HG03135 (cell line): ENCODE data around the gene CPNE7.
"Not testable (repeated sequence)": the region's sequence is repeated elsewhere in the genome, so short reads cannot be mapped to it uniquely, and the experiment has no call there.

Source experiments
- ATAC-seq: cut with Tn5 transposase; IDR thresholded peaks from one replicate; pipeline ENCODE4 v1.9.1; 2021; ENCODE audit warnings: mild to moderate bottlenecking, moderate library complexity; ENCODE audit not compliant: unreplicated experiment

CPNE7 gene

DNA sequence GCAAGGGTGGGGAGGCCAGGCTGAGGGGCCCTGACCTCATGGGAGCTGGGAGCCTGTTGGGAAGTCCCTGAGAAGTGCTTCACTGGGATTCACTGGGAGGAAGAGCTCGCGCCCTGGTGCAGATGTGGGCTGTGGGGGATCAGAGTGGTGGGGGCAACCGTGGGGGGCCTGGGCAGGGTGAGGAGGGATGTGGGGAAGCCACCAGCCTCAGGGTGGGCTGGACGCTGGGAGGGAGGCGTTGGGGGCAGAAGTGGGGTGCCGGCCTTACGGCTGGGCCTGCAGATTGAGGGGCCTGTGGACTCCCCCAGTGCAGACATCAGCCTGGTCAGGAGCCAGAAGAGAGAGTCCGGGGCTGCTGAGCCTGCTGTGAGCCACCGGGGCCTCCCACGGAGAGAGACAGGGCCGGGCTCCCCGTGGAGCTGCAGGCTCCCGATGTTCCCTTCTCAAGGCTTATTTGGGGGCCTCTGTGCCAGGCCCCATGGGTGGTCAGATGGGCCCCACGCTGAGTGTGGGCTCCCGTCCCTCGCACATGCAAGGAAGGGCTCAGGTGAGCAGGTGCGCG lies 45.7 kb downstream of the CPNE7 start:
- ATAC-seq: no peak

DNA sequence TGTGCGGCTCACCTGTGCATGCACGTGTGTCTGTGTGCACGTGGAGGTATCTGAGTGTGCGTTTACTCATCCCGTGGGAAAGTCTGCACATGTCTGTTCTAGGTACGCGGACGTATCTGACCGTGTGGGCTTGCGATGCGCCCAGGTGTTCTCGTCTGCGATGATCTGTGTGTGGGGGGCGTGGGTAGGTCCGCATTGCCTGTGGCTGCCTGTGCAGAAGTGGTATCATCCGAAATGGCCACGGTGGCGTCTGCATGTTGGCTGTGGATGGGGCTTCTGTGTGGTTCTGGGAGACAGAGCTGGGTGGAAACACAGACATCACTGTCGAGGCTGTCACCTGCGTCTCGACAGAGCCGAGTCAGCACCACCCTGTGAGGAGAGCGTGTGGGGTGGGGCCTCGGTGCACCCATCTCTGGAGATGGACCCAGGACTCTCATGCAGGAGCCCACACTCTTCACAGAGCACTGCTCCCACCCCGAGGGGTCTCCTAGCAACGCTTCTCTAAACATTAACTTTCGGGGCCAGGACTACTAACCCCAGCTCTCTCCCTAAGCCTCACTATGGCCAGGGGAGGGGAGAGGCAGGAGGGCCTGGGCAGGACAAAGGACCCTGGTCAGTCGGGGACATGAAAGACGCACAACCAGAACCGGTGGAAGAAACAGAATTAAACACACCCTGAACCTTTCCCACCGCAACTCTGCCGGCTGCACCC lies 46.3 kb downstream of the CPNE7 start:
- no peak for ATAC-seq

DNA sequence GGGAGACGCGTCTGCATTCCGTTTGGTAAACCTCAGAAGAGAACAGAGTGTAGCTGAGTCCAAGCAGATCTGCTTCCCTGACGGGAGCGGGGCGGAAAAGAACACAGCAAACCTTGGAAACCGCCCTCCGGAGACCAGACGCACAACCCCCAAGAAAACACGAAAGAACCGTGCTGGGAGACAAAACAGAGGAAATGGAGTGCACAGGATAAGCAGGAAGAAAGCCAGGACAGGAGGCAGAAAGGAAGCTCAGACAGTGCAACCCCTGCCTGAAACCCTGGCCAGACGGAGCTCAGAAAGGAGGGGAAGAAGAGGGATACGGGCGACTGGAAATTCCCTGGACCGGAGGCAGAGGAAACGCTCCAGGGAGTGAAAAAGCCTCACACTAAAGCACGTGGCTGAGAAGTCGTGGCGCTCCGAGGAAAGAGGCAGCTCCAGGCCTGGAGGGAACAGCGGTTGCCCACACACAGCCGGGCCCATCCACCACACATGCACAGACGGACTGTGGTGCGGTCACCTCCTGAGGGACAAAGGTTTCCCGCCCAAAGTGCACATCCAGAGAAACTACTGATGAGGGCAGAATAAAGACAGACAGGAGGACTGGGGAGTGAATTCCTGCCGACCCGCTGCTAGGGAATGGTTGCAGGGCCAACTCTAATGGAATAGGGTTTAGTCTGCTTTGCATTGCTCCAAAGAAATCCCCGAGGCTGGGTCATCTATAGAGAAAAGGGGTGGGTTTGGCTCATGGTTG lies 48.1 kb downstream of the CPNE7 start:
- ATAC-seq: no peak

DNA sequence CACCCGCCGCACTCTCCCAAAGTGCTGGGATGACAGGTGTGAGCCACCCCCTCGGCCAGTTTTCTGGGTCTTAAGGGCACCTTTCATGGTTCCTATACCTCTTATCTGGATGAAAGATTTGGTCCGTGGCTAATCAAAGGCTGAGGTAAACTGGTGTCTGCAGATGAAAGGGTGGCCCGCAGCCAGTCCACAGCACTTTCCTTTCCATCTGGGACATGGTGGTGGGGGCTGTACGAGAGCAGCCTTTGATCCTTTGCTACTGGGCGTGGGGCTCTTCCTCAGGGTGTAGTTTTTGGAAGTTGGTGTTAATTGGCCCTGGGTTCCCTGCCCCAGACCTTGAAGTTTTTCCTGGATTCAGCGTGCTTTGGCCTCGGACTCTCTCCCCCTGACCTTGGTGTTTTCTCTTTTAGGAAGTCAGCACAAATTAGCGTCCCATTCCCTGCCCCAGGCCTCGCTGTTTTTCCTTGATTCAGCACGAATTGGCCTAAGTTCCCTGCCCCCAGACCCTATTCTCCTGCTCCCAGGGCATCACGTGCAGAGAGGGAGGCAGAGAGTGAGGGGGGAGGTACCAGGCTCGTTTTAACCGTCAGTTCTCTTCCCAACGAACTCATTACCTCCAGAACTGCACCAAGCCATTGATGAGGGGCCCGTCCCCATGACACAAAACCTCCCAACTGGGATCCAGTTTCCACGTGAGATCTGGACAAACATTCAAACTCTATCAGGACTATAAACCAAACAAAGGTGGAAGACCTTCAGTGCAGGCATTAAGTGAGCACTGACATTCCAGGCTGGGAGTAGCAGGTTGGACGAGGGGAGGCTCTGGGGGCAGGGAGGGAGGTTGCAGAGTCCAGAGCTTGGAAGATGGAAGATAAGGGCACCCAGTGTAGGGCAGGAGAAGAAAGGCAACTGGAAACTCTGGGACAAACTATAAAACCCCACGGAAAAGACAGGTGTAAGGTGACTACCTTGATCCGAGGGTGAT lies 49.5 kb downstream of the CPNE7 start:
- no peak for ATAC-seq

DNA sequence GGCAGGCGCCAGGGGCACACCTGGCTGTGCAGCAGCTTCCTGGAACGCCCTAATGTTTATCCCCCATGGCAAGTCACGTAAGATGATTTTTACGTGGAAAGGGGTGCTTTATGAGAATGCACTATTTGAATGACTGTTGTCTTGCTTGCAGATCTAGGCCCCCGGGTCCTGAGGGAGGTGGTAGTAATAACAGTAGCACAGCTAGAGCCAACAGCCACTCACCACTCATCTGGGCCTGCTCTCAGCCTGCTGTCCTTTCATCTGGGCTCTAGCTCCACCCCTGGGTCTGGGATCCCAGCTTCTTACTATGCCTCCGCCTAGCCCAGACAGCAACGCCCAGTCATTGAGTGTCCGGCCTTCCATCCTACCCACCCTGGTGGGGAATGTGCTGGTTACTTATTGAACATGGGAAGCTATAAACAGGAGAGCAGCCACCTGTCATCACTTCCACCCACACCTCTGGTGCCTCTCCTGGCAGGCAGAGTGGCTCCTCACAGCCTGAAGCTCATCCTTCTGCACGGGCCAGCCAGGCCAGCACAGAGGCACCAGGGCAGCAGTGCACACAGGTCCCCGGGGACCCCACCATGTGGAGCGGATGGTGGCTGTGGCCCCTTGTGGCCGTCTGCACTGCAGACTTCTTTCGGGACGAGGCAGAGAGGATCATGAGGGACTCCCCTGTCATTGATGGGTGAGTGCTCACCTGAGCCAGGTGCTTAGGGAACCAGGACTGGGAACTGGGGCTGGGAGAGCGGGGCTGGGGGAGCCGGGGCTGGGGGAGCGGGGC lies 54.5 kb downstream of the CPNE7 start:
- no peak for ATAC-seq

DNA sequence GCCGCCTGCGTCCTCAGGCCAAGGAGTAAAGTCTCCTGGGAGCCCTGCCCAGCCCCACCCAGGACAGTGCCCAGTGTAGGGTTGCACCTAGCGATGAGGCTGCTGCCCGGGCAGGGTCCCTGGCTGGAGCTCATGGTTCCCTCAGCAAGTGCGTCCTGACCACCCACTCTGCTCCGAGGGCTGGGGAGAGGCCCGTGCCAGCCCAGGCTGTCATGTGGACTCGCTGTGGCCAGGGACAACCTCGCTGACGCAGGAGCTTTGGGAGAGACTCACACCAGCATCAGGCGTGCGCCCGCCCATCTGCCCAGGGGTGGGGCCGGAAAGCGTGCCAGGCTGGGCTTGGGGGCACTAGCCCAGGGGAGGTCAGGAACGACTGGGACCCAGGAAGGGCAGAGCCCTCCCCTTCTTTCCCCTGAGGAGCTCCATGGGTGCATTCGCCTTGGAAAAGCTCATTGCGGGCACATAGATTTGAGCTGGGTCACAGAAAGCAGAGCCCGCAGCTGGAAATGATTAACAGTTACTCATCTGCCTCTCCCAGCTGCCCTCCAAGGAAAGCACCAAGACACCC lies 57.6 kb downstream of the CPNE7 start:
- no peak for ATAC-seq

DNA sequence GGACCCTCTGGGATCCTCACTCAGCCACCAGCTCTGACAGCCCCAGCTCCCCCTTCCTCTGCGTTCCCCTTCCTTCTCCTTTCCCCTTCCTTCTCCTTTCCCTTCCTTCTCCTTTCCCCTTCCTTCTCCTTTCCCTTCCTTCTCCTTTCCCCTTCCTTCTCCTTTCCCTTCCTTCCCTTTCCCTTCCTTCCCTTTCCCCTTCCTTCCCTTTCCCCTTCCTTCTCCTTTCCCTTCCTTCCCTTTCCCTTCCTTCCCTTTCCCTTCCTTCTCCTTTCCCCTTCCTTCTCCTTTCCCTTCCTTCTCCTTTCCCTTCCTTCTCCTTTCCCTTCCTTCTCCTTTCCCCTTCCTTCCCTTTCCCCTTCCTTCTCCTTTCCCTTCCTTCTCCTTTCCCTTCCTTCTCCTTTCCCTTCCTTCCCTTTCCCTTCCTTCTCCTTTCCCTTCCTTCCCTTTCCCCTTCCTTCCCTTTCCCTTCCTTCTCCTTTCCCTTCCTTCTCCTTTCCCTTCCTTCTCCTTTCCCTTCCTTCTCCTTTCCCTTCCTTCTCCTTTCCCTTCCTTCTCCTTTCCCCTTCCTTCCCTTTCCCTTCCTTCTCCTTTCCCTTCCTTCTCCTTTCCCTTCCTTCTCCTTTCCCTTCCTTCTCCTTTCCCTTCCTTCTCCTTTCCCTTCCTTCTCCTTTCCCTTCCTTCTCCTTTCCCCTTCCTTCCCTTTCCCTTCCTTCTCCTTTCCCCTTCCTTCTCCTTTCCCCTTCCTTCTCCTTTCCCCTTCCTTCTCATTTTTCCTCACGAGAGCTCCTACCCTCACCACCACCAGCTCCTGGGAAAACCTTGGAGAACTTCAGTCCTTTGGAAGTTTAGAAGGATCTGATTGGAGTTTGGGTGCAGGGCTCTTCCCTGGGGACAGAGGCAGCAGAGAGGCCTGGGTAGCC lies 59.2 kb downstream of the CPNE7 start:
- ATAC-seq: not testable (repeated sequence)

DNA sequence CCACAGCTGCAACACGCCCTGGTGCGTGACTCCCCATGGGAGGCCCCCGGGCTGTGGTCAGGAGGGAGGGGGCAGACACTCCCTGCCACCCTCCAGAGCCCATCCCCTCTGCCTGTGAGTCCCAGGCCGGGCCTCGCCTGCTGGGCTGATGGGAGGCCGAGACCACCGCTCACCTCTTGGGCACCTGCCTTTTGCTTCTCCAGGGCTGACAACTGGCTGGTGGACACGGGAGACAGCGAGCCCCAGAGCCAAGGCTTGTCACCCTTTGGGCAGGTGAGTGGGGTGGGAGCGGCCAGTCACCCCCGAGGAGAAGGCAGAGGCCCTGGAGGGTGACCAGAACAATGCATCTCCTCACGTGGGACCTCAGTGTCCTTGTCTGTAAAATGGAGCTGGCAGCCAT lies 61.1 kb downstream of the CPNE7 start:
- no peak for ATAC-seq

DNA sequence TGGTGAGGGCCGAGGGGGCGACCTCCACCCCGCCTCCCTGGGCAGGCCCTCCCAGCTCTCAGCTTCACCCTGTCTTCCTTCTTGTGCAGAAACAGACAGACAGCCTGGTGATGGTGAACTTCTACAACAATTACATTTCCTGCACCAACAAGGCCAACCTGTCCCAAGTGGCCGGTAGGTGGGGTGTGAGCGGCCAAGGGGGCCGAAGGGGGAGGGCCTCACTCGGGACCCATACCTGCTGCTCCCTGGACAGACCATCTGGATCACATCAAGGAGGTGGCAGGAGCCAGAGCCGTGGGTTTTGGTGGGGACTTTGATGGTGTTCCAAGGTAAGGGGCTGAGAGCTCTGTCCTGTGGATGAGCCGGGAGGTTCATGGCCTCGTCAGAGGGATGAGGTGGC lies 61.8 kb downstream of the CPNE7 start:
- ATAC-seq: no peak

DNA sequence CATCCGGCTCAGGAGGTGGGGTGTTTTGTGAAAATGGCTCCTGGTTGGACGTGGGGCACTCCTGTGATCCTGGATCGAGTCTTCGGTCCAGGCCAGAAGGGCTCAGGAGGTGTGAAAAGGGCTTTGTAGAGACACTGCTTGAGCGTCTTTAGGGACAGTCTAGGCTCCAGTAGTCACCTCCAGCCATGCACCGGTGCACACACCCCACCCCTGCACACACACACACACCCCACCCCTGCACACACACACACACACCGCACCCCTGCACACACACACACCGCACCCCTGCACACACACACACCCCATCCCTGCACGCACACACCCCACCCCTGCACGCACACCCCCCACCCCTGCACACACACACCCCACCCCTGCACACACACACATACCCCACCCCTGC lies 62.9 kb downstream of the CPNE7 start:
- no peak for ATAC-seq

DNA sequence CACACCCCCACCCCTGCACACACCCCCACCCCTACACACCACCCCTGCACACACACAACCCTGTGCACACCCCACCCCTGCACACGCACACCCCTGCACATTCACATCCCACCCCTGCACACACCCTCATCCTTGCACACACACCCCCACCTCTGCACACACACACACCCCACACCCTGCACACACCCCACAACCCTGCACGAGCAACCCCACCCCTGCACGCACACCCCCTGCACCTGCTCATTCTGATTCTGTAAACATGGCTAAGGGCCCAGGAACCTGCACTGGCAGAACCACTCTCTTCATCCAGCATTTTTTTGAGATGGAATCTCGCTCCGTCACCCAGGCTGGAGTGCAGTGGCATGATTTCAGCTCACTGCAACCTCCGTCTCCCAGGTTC lies 63.8 kb downstream of the CPNE7 start:
- no peak for ATAC-seq

DNA sequence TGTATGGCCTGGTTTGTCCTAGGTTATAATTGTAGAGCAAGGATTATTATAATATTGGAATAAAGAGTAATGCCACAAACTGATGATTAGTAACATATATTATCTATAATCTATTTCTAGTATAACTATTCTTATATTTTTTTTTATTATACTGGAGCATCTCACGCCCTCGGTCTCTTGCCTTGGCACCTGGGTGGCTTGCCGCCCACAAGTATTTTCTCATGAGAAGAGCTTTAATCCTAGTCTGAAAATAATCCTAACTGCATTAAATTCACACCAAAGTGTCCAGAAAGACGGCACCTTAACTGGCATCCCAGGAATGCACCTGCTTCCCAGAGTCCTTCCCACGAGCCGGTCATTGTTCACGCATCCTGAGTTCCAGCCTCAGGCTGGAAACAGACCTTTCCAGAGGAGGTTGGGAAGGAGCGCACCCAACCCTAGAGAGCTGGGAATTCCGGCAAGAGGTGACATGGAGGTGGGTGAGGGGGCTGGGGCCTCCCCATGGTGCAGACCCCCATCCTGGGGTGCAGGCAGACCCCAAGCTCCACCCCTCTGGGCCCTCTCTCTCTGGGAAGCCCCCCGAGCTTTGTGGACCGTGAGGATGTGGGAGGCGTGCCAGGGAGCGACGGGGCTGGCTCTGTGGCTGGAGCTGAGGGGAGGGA lies 66.0 kb downstream of the CPNE7 start:
- no peak for ATAC-seq

DNA sequence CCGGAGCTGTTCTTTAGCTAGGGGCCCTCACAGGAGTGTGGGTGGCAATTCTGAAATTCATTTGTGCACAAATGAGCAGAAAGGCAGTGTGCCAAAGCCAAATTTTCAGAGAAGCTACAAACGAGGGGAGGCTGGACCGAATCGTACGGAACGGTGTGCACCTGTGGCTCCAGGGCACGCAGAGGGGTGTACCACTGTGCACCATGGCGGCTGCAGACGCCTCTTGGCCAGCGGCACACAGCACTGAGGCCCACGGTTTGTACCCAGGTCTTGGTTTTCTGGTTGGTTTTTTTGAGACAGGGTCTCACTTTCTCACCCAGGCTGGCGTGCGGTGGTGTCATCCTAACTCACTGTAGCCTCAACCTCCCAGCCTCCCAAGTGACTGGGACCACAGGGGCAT lies 67.0 kb downstream of the CPNE7 start:
- no peak for ATAC-seq

DNA sequence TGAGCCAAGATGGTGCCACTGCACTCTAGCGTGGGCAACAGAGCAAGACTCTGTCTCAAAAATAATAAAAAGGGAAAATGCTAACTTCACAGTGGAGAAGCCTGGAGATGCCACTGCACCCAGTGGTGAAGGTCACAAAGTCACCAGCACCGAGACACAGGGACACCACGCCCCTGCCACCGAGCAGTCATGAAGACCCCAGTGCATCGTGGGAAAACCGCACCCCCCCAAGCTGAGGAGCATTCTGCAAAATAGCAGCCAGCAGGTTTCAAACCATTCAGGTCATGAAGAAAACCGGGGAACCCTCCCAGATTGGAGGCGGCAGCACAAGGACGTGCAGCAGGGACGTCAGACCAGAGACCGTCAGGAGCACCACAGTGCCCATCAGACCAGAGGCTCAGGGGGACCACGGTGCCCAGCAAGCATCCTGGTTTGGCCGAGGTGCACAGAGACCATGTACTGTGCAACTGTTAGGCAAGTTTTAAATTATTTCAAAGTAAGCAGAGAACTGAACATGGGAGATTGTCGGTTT lies 68.3 kb downstream of the CPNE7 start:
- no peak for ATAC-seq

DNA sequence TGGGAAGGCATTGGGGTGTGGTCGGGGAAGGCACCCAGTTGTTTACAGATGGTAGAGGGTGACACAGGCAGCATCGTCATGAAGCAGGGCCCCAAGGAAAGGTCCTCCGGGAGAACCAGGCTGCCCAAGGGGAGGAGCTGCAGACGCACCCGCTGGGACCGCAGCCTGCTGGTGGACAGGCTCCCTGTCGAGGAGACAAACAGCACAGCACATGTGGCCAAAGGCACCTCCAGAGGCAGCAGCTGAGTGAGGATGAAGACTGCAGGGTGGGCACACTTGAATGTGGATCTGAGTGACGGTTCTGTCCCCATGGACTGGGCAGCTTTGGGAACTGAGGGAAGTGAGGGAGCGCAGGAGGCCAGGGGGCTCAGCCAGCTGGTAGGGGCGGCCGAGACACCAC lies 69.6 kb downstream of the CPNE7 start:
- no peak for ATAC-seq

DNA sequence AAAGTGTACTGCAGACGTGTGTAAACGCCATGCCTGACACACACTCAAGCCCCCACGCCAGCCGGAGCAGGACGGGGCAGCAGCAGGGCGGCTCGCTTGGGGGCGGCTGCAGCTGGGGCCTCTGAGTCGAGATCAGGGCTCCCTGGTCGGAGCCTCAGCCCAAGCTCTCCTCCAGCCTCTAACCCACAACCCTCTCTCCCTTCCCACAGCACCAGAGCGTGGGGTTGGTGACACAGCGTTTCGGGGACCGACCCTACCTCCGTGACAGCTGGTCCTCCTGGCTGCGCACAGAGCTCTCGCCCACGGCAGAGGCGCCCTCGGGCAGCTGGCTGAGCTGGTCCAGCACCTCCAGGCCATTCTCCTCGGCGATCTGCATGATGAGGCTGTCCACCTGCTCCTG lies 70.7 kb downstream of the CPNE7 start:
- ATAC-seq: no peak
